PC-3 (cell line): ENCODE results near the gene KIAA1328. TPM values are rescaled to one million over a fixed set of nuclear protein-coding genes. Genes with fewer than 3 reads are reported as not detected.

Source experiments
- ATAC-seq: fragments of 200-7000 bp; cut with Tn5 transposase; 2 replicates; pipeline ENCODE4 v1.9.1; 2020; ENCODE audit warnings: mild to moderate bottlenecking, moderate library complexity
- BruUV-seq: library from RNA; stranded (reverse); fragments of 400-500 nt; replicated peaks from 2 replicates; lab custom pipeline; 2021; lab: Mats Ljungman, UMichigan
- CTCF ChIA-PET: fragments of 300-600 bp; sonication (Branson Sonifier 250); formaldehyde crosslinking; loops from one replicate; lab custom pipeline; 2022; ENCODE audit warnings: antibody characterized with exemption; lab: Charles Lee
- POLR2A ChIA-PET: fragments of 300-600 bp; sonication (Branson Sonifier 250); formaldehyde crosslinking; loops from one replicate; lab custom pipeline; 2022; ENCODE audit warnings: antibody characterized with exemption; ENCODE audit not compliant: unreplicated experiment; lab: Charles Lee
- DNase-seq: peaks from one replicate; pipeline ENCODE4 v3.0.0-alpha.2; 2015
- H2AFZ ChIP-seq: fragments of 300-600 bp; sonication (generic); 2 replicates; pipeline ENCODE4 v1.6.0; 2016; ENCODE audit warnings: antibody characterized with exemption, low read length
- H3F3A ChIP-seq: fragments of 300-600 bp; sonication (generic); one replicate; pipeline ENCODE4 v1.6.0; 2017; ENCODE audit warnings: antibody characterized with exemption, low read length, control low read depth, mild to moderate bottlenecking; ENCODE audit not compliant: unreplicated experiment
- H3K27ac ChIP-seq: fragments of 300-600 bp; sonication (generic); 2 replicates; pipeline ENCODE4 v1.5.1; 2016; ENCODE audit warnings: mild to moderate bottlenecking, low read length
- H3K27me3 ChIP-seq: fragments of 300-600 bp; sonication (generic); 2 replicates; pipeline ENCODE4 v1.6.1; 2016; ENCODE audit warnings: low read length, mixed read lengths
- H3K36me3 ChIP-seq: fragments of 300-600 bp; sonication (generic); 2 replicates; pipeline ENCODE4 v1.6.1; 2016; ENCODE audit warnings: low read depth, mixed run types, low read length, mixed read lengths
- H3K4me1 ChIP-seq: fragments of 300-600 bp; sonication (generic); 2 replicates; pipeline ENCODE4 v1.5.1; 2016; ENCODE audit warnings: low read length; ENCODE audit not compliant: insufficient read depth
- H3K4me2 ChIP-seq: fragments of 300-600 bp; sonication (generic); 2 replicates; pipeline ENCODE4 v1.6.0; 2016; ENCODE audit warnings: low read length
- H3K4me3 ChIP-seq: fragments of 300-600 bp; sonication (generic); 2 replicates; pipeline ENCODE4 v1.5.1; 2016; ENCODE audit warnings: mild to moderate bottlenecking, low read length, mixed read lengths
- H3K79me2 ChIP-seq: fragments of 300-600 bp; sonication (generic); 2 replicates; pipeline ENCODE4 v1.6.1; 2017; ENCODE audit warnings: low read length, mixed read lengths
- H3K9ac ChIP-seq: fragments of 300-600 bp; sonication (generic); 2 replicates; pipeline ENCODE4 v1.6.0; 2016; ENCODE audit warnings: mild to moderate bottlenecking, low read length
- H3K9me2 ChIP-seq: fragments of 300-600 bp; sonication (generic); replicated peaks from 2 replicates; pipeline ENCODE4 v1.6.1; 2016; ENCODE audit warnings: mixed run types, low read length, mixed read lengths
- H3K9me3 ChIP-seq: fragments of 300-600 bp; sonication (generic); 2 replicates; pipeline ENCODE4 v1.6.1; 2016; ENCODE audit warnings: low read length, mixed read lengths
- H4K20me1 ChIP-seq: fragments of 300-600 bp; sonication (generic); 2 replicates; pipeline ENCODE4 v1.6.1; 2016; ENCODE audit warnings: low read length, mixed read lengths
- EZH2 ChIP-seq: fragments of 300-600 bp; sonication (generic); IDR thresholded peaks from one replicate; pipeline ENCODE4 v1.6.1; 2017; ENCODE audit warnings: antibody characterized with exemption, mild to moderate bottlenecking, low read length; ENCODE audit not compliant: unreplicated experiment
- EZH2phosphoT487 ChIP-seq: fragments of 300-600 bp; sonication (generic); IDR thresholded peaks from 2 replicates; pipeline ENCODE4 v1.6.1; 2018; ENCODE audit warnings: mild to moderate bottlenecking, antibody characterized with exemption, low read length, borderline replicate concordance
- intact Hi-C: fragments of 100-400 bp; cut with micrococcal nuclease; formaldehyde crosslinking; loops from 2 replicates; pipeline ENCODE4 v1.9.0; 2023
- total RNA-seq: library from RNA; depleted of rRNA; stranded (reverse); fragments of >200 nt; gene quantifications from 2 replicates; pipeline ENCODE4 v1.2.3, GENCODE V29; 2014
- TF ChIP-seq, protein P1 (sequence below): fragments of 300-600 bp; sonication (generic); conservative IDR thresholded peaks from 2 replicates; pipeline ENCODE4 v1.5.1; 2017; ENCODE audit warnings: antibody characterized with exemption, low read depth, mild to moderate bottlenecking, low read length

The KIAA1328 gene
- total RNA-seq, 1 experiment from 2014 or later, result 4.4 TPM

DNA sequence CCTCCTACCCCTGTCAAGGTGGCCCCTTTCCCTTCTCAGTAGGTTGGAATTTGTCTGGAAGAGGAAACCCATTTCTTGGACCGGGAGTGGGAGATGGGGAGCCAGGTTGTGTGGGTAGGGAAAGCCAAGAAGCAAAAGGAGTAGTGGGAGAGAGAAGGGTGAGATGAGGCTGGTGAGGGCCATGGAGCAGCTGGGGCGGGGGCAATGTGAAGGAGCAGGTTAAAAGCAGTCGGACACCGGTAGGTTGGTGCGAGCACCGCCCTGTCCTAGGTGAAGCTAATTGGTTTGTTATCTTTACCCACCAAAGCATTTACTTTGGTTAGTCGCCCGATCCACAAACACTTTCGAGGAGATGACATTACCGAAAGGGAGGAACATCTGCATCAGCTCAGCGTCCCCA, 429.9 kb downstream of the KIAA1328 start:
- DNase-seq, result no peak
- Histone ChIP-seq H3K9me3 (no peaks in the 10 kb centered on the region), H3K4me2 (no peak overlapping the region), H3K4me1 (no peaks in the 10 kb centered on the region), H3K36me3 (no peaks in the 10 kb centered on the region), H4K20me1 (no peaks in the 10 kb centered on the region), H3K27ac (no peak overlapping the region), H3K9me2 (no peaks in the 10 kb centered on the region), H2AFZ (no peak overlapping the region), H3F3A (no peaks in the 10 kb centered on the region), H3K27me3 (no peaks in the 10 kb centered on the region), H3K79me2 (no peaks in the 10 kb centered on the region), H3K4me3 (no peak overlapping the region), H3K9ac (no peak overlapping the region)
- ChIA-PET POLR2A (no interaction called here), CTCF (no interaction called here)
- intact Hi-C loops, result no loop called here
- no peak for TF ChIP-seq EZH2
- no peak for TF ChIP-seq EZH2phosphoT487
- TF ChIP-seq, protein P1, sequence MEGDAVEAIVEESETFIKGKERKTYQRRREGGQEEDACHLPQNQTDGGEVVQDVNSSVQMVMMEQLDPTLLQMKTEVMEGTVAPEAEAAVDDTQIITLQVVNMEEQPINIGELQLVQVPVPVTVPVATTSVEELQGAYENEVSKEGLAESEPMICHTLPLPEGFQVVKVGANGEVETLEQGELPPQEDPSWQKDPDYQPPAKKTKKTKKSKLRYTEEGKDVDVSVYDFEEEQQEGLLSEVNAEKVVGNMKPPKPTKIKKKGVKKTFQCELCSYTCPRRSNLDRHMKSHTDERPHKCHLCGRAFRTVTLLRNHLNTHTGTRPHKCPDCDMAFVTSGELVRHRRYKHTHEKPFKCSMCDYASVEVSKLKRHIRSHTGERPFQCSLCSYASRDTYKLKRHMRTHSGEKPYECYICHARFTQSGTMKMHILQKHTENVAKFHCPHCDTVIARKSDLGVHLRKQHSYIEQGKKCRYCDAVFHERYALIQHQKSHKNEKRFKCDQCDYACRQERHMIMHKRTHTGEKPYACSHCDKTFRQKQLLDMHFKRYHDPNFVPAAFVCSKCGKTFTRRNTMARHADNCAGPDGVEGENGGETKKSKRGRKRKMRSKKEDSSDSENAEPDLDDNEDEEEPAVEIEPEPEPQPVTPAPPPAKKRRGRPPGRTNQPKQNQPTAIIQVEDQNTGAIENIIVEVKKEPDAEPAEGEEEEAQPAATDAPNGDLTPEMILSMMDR, result no peak
- ATAC-seq, result no peak
- no TSS peak for BruUV-seq

DNA sequence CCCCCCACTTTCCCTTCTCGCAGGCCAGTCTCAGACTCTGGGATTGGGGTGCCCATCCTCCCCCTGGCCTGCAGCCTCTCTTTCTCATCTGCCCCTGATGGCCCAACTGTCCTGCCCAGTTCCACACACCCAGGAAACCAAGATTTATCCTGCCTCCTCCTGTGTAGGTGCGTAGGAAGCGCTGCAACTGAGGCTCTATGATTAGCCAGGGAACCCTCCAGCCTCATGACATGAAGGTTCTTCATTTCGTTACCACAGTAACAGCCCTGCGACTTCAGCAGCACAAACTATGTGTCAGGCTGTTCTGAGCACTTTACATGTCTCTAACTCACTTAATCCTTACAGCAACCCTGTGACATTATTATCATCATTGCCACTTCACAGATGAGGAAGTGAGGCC, 430.8 kb downstream of the KIAA1328 start:
- intact Hi-C loops, result no loop called here

DNA sequence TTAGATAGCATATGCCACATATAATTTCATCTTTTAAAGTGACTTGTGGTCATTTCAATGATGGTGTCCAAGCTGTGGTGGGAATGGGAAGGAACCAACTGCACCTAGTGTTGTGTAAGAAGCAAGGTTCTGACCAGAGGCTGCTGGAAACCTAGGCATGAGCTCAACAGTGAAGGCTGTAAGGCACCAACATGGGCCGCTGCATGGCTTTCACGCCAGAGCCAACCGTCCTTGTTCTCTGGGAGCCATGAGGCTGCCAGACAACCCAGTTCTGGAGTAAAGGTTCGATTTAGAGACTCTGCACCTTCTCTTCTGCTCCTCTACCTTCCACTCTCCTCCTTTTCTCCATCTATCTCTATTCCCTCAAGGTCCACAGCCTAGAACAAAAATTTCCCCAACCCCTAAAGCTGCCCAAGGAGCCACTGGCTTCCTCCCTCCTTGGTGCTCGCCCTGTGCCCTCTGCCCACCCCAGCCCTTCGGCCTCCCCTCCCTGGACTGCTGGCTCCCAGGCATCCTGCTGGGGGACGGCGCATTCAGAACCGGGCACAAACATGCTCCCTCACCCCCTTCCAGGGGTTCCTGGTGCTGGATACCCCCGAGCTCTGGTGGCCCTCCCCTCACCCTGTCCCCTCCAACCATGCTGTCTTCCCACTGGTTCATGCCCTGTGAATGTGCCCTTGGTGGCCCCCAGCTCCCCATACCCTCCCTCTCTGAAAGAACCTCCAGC, 431.6 kb downstream of the KIAA1328 start:
- H3K9me3 ChIP-seq, result no peaks in the 10 kb centered on the region
- no peaks in the 10 kb centered on the region for H3K4me1 ChIP-seq
- no peak for DNase-seq
- TF ChIP-seq, protein P1, result no peak
- TF ChIP-seq EZH2phosphoT487 (no peak), EZH2 (no peak)
- H3K79me2 ChIP-seq, result no peaks in the 10 kb centered on the region
- ChIA-PET CTCF (no interaction called here), POLR2A (interaction anchor here (0.7 kb wide), 1 partner anchor 60 kb away, joined by 3 read pairs; no protein-coding TSS in a partner anchor)
- no peak for ATAC-seq
- H3K4me2 ChIP-seq, result no peak overlapping the region
- no peaks in the 10 kb centered on the region for H4K20me1 ChIP-seq
- H3K9ac ChIP-seq, result no peak overlapping the region
- no peak overlapping the region for H2AFZ ChIP-seq
- no peak overlapping the region for H3K27ac ChIP-seq
- intact Hi-C loops, result no loop called here
- H3K36me3 ChIP-seq, result no peaks in the 10 kb centered on the region
- H3K27me3 ChIP-seq, result no peaks in the 10 kb centered on the region
- no TSS peak for BruUV-seq
- no peaks in the 10 kb centered on the region for H3K9me2 ChIP-seq
- H3K4me3 ChIP-seq, result no peak overlapping the region
- no peaks in the 10 kb centered on the region for H3F3A ChIP-seq

More for the DNA sequence above, 430.8 kb downstream of the KIAA1328 start:
- ChIA-PET CTCF (no interaction called here), POLR2A (no interaction called here)
- H3K9ac ChIP-seq, result no peak overlapping the region
- BruUV-seq, result no TSS peak
- H3K4me1 ChIP-seq, result no peaks in the 10 kb centered on the region
- no peak overlapping the region for H2AFZ ChIP-seq
- no peaks in the 10 kb centered on the region for H3K36me3 ChIP-seq
- no peak overlapping the region for H3K4me2 ChIP-seq
- H3K9me2 ChIP-seq, result no peaks in the 10 kb centered on the region
- no peak overlapping the region for H3K4me3 ChIP-seq
- no peaks in the 10 kb centered on the region for H3K79me2 ChIP-seq
- no peaks in the 10 kb centered on the region for H3K9me3 ChIP-seq
- no peaks in the 10 kb centered on the region for H4K20me1 ChIP-seq
- H3K27ac ChIP-seq, result no peak overlapping the region
- H3F3A ChIP-seq, result no peaks in the 10 kb centered on the region
- DNase-seq (no peak), ATAC-seq (no peak)
- TF ChIP-seq EZH2phosphoT487 (no peak), EZH2 (no peak)
- TF ChIP-seq, protein P1, result no peak
- H3K27me3 ChIP-seq, result no peaks in the 10 kb centered on the region
